Retinal pigment epithelial cell (primary cell): ENCODE data around the gene TBCB.
"Not testable (repeated sequence)": the region's sequence is repeated elsewhere in the genome, so short reads cannot be mapped to it uniquely, and the experiment has no call there.

Experiments used
- DNase-seq: peaks from one replicate; pipeline ENCODE4 v3.0.0-alpha.2; 2010; ENCODE audit warnings: low read depth
- H3K4me3 ChIP-seq: 2 replicates; pipeline ENCODE4 v1.5.1; 2011; ENCODE audit warnings: mild to moderate bottlenecking, low read length, control low read depth, moderate library complexity
- CTCF ChIP-seq: conservative IDR thresholded peaks from 2 replicates; pipeline ENCODE4 v1.5.1; 2011; ENCODE audit warnings: low read depth, low read length, control low read depth, inconsistent platforms

Gene TBCB

GRCh38 chr19:36152352-36153091, 37.3 kb downstream of the TBCB start, which contains the start of gene COX7A1:
Gene COX7A1, minus strand, starts transcription at chr19:36152447. Its CDS starts 40 bp downstream, at chr19:36152407.
- no peak for TF ChIP-seq CTCF
- H3K4me3 ChIP-seq: peak within 1 kb of the TSS; percentile 21
- DNase-seq: no peak

GRCh38 chr19:36153126-36153525, 37.9 kb downstream of the TBCB start:
- no peak overlapping the region for H3K4me3 ChIP-seq
- TF ChIP-seq CTCF: no peak
- DNase-seq: no peak

- no peak for TF ChIP-seq CTCF
- H3K4me3 ChIP-seq: no peak overlapping the region
- DNase-seq: no peak
Observed at GRCh38 chr19:36160821-36161596, 45.7 kb downstream of the TBCB start.

- H3K4me3 ChIP-seq: no peak overlapping the region
- no peak for TF ChIP-seq CTCF
- no peak for DNase-seq
Observed at GRCh38 chr19:36163813-36164212, 48.5 kb downstream of the TBCB start.

- TF ChIP-seq CTCF: no peak
- H3K4me3 ChIP-seq: no peak overlapping the region
- peak; percentile 84 for DNase-seq
Observed at GRCh38 chr19:36169084-36169760, 54.0 kb downstream of the TBCB start.

- TF ChIP-seq CTCF: no peak
- H3K4me3 ChIP-seq: no peak overlapping the region
- no peak for DNase-seq
Observed at GRCh38 chr19:36172852-36173251, 57.6 kb downstream of the TBCB start.

GRCh38 chr19:36173846-36174245, 58.6 kb downstream of the TBCB start:
- DNase-seq, H3K4me3 ChIP-seq: not testable (repeated sequence)
